HepG2 (cell line): ENCODE measurements around the gene HLF. TPM values are rescaled to one million over a fixed set of nuclear protein-coding genes. Genes with fewer than 3 reads are reported as not detected.

Source experiments
- AFF4 ChIP-seq: sonication (generic); formaldehyde crosslinking; IDR thresholded peaks from 2 replicates; pipeline ENCODE4 v1.4.0; 2020; ENCODE audit warnings: missing genetic modification reagents
- ATF3 ChIP-seq: sonication (generic); formaldehyde crosslinking; IDR thresholded peaks from 2 replicates; pipeline ENCODE4 v1.4.0; 2020; ENCODE audit warnings: missing genetic modification reagents
- HNRNPK ChIP-seq: fragments of 200-400 bp; formaldehyde crosslinking; IDR thresholded peaks from 2 replicates; pipeline ENCODE4 v1.6.1; 2018; ENCODE audit warnings: low read length, low read depth, moderate library complexity, mild to moderate bottlenecking; ENCODE audit not compliant: poor library complexity, severe bottlenecking
- HOXA5 ChIP-seq: sonication (generic); formaldehyde crosslinking; IDR thresholded peaks from 2 replicates; pipeline ENCODE4 v1.4.0; 2020; ENCODE audit warnings: missing genetic modification reagents
- KDM3A ChIP-seq: IDR thresholded peaks from 2 replicates; pipeline ENCODE4 v1.6.1; 2018; ENCODE audit warnings: low read depth, missing compliant biosample characterization
- POLR2G ChIP-seq: fragments of 200-400 bp; formaldehyde crosslinking; IDR thresholded peaks from 2 replicates; pipeline ENCODE4 v1.6.1; 2018; ENCODE audit warnings: mild to moderate bottlenecking, low read depth, low read length, moderate library complexity
- THAP11 ChIP-seq: IDR thresholded peaks from 2 replicates; pipeline ENCODE4 v1.6.1; 2016; ENCODE audit warnings: missing biosample characterization, missing genetic modification reagents
- ZEB1 ChIP-seq: IDR thresholded peaks from 2 replicates; pipeline ENCODE4 v1.6.1; 2012; ENCODE audit warnings: mild to moderate bottlenecking, low read depth, inconsistent platforms; ENCODE audit not compliant: insufficient replicate concordance
- ZFY ChIP-seq: sonication (generic); formaldehyde crosslinking; IDR thresholded peaks from 2 replicates; pipeline ENCODE4 v1.4.0; 2020; ENCODE audit warnings: missing genetic modification reagents
- ZNF331 ChIP-seq: sonication (generic); formaldehyde crosslinking; IDR thresholded peaks from 2 replicates; pipeline ENCODE4 v1.4.0; 2020; ENCODE audit warnings: missing genetic modification reagents
- ZNF687 ChIP-seq: sonication (generic); formaldehyde crosslinking; IDR thresholded peaks from 2 replicates; pipeline ENCODE4 v1.5.1; 2020; ENCODE audit warnings: mild to moderate bottlenecking, missing genetic modification reagents, moderate library complexity
- polyA plus RNA-seq, 8 experiments: library from polyadenylated mRNA; depleted of rRNA in 3 of 8; stranded (reverse) in 7 of 8; unstranded in 1 of 8; fragments of >200 nt; fragmentation: Illumina TruSeq in 4 of 8; extraction: Trizol in 4 of 8; gene quantifications; 2 replicates each; pipeline versions ENCODE4 v1.2.1 to v1.2.3, GENCODE V29; 2011 to 2016; ENCODE audit warnings: low read depth in 4 of 8, missing spikeins in 1 of 8, mixed read lengths in 1 of 8; ENCODE audit not compliant: insufficient read depth in 1 of 8
- total RNA-seq, 5 experiments: library from RNA; depleted of rRNA; stranded (reverse); fragments of >200 nt; fragmentation: Illumina TruSeq; extraction: Trizol; gene quantifications; 2 replicates each; pipeline ENCODE4 v1.2.3, GENCODE V29; 2016; ENCODE audit warnings: low read depth in 1 of 5
- TF ChIP-seq, protein P1 (sequence below): sonication (generic); formaldehyde crosslinking; IDR thresholded peaks from 2 replicates; pipeline ENCODE4 v1.4.0; 2020; ENCODE audit warnings: mild to moderate bottlenecking, missing genetic modification reagents
- TF ChIP-seq, protein P2 (sequence below): sonication (generic); formaldehyde crosslinking; IDR thresholded peaks from 2 replicates; pipeline ENCODE4 v1.8.1; 2023; ENCODE audit warnings: mild to moderate bottlenecking, missing genetic modification reagents

Gene HLF
- total and polyA plus RNA-seq, 2 of the 13 experiments (the other 11 are each of a cell fraction or from before 2014, with no cell fraction given) = 202 to 346 TPM

GRCh38 chr17:55265311-55266021 is 706 bp downstream of the HLF start (continued):
- TF ChIP-seq ZNF687 (CRISPR knock-in tag) (peak; percentile 71), HNRNPK (peak; percentile 82), HOXA5 (CRISPR knock-in tag) (0 out of 2 replicates have a peak, but pooled peaks have one; percentile 21), ATF3 (CRISPR knock-in tag) (peak; percentile 59; the same call in 1 of the 2 replicates), ZNF331 (CRISPR knock-in tag) (no peak), KDM3A (0 out of 2 replicates have a peak, but pooled peaks have one; percentile 8), ZFY (peak; percentile 32; the same call in 1 of the 2 replicates), ZEB1 (no peak), AFF4 (CRISPR knock-in tag) (peak; percentile 96), POLR2G (peak; percentile 73; the same call in 1 of the 2 replicates), THAP11 (CRISPR knock-in tag) (no peak)
- TF ChIP-seq, protein P1, sequence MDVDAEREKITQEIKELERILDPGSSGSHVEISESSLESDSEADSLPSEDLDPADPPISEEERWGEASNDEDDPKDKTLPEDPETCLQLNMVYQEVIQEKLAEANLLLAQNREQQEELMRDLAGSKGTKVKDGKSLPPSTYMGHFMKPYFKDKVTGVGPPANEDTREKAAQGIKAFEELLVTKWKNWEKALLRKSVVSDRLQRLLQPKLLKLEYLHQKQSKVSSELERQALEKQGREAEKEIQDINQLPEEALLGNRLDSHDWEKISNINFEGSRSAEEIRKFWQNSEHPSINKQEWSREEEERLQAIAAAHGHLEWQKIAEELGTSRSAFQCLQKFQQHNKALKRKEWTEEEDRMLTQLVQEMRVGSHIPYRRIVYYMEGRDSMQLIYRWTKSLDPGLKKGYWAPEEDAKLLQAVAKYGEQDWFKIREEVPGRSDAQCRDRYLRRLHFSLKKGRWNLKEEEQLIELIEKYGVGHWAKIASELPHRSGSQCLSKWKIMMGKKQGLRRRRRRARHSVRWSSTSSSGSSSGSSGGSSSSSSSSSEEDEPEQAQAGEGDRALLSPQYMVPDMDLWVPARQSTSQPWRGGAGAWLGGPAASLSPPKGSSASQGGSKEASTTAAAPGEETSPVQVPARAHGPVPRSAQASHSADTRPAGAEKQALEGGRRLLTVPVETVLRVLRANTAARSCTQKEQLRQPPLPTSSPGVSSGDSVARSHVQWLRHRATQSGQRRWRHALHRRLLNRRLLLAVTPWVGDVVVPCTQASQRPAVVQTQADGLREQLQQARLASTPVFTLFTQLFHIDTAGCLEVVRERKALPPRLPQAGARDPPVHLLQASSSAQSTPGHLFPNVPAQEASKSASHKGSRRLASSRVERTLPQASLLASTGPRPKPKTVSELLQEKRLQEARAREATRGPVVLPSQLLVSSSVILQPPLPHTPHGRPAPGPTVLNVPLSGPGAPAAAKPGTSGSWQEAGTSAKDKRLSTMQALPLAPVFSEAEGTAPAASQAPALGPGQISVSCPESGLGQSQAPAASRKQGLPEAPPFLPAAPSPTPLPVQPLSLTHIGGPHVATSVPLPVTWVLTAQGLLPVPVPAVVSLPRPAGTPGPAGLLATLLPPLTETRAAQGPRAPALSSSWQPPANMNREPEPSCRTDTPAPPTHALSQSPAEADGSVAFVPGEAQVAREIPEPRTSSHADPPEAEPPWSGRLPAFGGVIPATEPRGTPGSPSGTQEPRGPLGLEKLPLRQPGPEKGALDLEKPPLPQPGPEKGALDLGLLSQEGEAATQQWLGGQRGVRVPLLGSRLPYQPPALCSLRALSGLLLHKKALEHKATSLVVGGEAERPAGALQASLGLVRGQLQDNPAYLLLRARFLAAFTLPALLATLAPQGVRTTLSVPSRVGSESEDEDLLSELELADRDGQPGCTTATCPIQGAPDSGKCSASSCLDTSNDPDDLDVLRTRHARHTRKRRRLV (CRISPR knock-in tag) = no peak
- TF ChIP-seq, protein P2, sequence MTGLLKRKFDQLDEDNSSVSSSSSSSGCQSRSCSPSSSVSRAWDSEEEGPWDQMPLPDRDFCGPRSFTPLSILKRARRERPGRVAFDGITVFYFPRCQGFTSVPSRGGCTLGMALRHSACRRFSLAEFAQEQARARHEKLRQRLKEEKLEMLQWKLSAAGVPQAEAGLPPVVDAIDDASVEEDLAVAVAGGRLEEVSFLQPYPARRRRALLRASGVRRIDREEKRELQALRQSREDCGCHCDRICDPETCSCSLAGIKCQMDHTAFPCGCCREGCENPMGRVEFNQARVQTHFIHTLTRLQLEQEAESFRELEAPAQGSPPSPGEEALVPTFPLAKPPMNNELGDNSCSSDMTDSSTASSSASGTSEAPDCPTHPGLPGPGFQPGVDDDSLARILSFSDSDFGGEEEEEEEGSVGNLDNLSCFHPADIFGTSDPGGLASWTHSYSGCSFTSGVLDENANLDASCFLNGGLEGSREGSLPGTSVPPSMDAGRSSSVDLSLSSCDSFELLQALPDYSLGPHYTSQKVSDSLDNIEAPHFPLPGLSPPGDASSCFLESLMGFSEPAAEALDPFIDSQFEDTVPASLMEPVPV (CRISPR knock-in tag) = 0 out of 2 replicates have a peak, but pooled peaks have one; percentile 15
